Fibroblast of peridontal ligament (primary cell): Measurements from ENCODE around the gene DUSP22.
"Not testable (repeated sequence)": the region's sequence is repeated elsewhere in the genome, so short reads cannot be mapped to it uniquely, and the experiment has no call there.

Experiments used
- DNase-seq: peaks from one replicate; pipeline ENCODE4 v3.0.0-alpha.2; 2010; ENCODE audit errors: extremely low read depth

The DUSP22 gene

GRCh38 chr6:279341-280029 lies 12.8 kb upstream of the DUSP22 start:
- DNase-seq, result no peak

GRCh38 chr6:280775-281468 lies 11.4 kb upstream of the DUSP22 start:
- no peak for DNase-seq

- no peak for DNase-seq
These were observed 10.7 kb upstream of the DUSP22 start for GRCh38 chr6:281469-282103.

- DNase-seq, result no peak
These were observed 10.0 kb upstream of the DUSP22 start for GRCh38 chr6:282177-282866.

GRCh38 chr6:282867-283416 lies 9.3 kb upstream of the DUSP22 start:
- no peak for DNase-seq

GRCh38 chr6:284486-284885 lies 7.8 kb upstream of the DUSP22 start:
- no peak for DNase-seq

- no peak for DNase-seq
These were observed 7.1 kb upstream of the DUSP22 start for GRCh38 chr6:285030-285771.

GRCh38 chr6:285902-286301 lies 6.4 kb upstream of the DUSP22 start:
- DNase-seq, result not testable (repeated sequence)

- no peak for DNase-seq
These were observed 5.4 kb upstream of the DUSP22 start for GRCh38 chr6:286681-287488.

GRCh38 chr6:287489-287860 lies 4.8 kb upstream of the DUSP22 start:
- peak; percentile 47 for DNase-seq

GRCh38 chr6:288866-289265 lies 3.4 kb upstream of the DUSP22 start:
- DNase-seq, result no peak

GRCh38 chr6:290111-290922 lies 2.0 kb upstream of the DUSP22 start:
- DNase-seq, result no peak

- peak; percentile 20 for DNase-seq
These were observed 1.0 kb upstream of the DUSP22 start for GRCh38 chr6:291204-291696.

GRCh38 chr6:292506-293192 lies 362 bp downstream of the DUSP22 start:
- DNase-seq, result peak; percentile 31

- peak; percentile 13 for DNase-seq
These were observed 1.2 kb downstream of the DUSP22 start for GRCh38 chr6:293193-294174.

GRCh38 chr6:294656-295565 lies 2.6 kb downstream of the DUSP22 start:
- DNase-seq, result no peak
